IMR-90 (cell line): Measurements from ENCODE around the gene TWIST2. TPM values are rescaled to one million over a fixed set of nuclear protein-coding genes. Genes with fewer than 3 reads are reported as not detected.

Experiments
- ATAC-seq: fragments of 200-7000 bp; cut with Tn5 transposase; 2 replicates; pipeline ENCODE4 v1.9.1; 2020; ENCODE audit warnings: low read depth, mild to moderate bottlenecking, moderate library complexity
- BruUV-seq: library from RNA; stranded (reverse); fragments of 400-500 nt; replicated peaks from 2 replicates; lab custom pipeline; 2021; lab: Mats Ljungman, UMichigan
- CTCF ChIA-PET: fragments of 300-600 bp; formaldehyde crosslinking; extraction: SDS; loops from one replicate; lab custom pipeline; 2021; ENCODE audit warnings: antibody characterized with exemption; lab: Yijun Ruan, JAX
- POLR2A ChIA-PET: fragments of 300-600 bp; sonication (Branson Sonifier 250); formaldehyde crosslinking; loops from one replicate; lab custom pipeline; 2022; ENCODE audit warnings: antibody characterized with exemption; ENCODE audit not compliant: unreplicated experiment; lab: Charles Lee
- DNase-seq: peaks from one replicate; pipeline ENCODE4 v3.0.0; 2013
- H2AFZ ChIP-seq: replicated peaks from 2 replicates; pipeline ENCODE3; 2013; ENCODE audit warnings: low read length, mild to moderate bottlenecking; ENCODE audit not compliant: poor library complexity
- H2AK5ac ChIP-seq: 2 replicates; pipeline ENCODE4 v1.6.1; 2013; ENCODE audit warnings: low read depth, low read length, inconsistent platforms
- H2AK9ac ChIP-seq: replicated peaks from 2 replicates; pipeline ENCODE3; 2013; ENCODE audit warnings: mild to moderate bottlenecking, low read depth, low read length, moderate library complexity; ENCODE audit not compliant: poor library complexity
- H2BK120ac ChIP-seq: 2 replicates; pipeline ENCODE4 v1.6.1; 2013; ENCODE audit warnings: low read depth, low read length, inconsistent platforms
- H2BK15ac ChIP-seq: 3 replicates; pipeline ENCODE4 v1.6.1; 2013; ENCODE audit warnings: low read depth, low read length, inconsistent platforms
- H2BK20ac ChIP-seq: 2 replicates; pipeline ENCODE4 v1.6.1; 2013; ENCODE audit warnings: low read depth, mild to moderate bottlenecking, inconsistent platforms, low read length, moderate library complexity
- H2BK5ac ChIP-seq: 2 replicates; pipeline ENCODE4 v1.6.1; 2013; ENCODE audit warnings: mild to moderate bottlenecking, low read depth, low read length, inconsistent platforms; ENCODE audit not compliant: poor library complexity, severe bottlenecking
- H3K14ac ChIP-seq: replicated peaks from 2 replicates; pipeline ENCODE4 v1.6.1; 2013; ENCODE audit warnings: low read depth, low read length, inconsistent platforms
- H3K18ac ChIP-seq: 2 replicates; pipeline ENCODE4 v1.6.1; 2013; ENCODE audit warnings: low read depth, low read length, control low read depth
- H3K23ac ChIP-seq: 2 replicates; pipeline ENCODE4 v1.6.1; 2013; ENCODE audit warnings: low read depth, low read length, inconsistent platforms
- H3K27ac ChIP-seq: 2 replicates; pipeline ENCODE4 v1.5.1; 2013; ENCODE audit warnings: mild to moderate bottlenecking, control low read depth, low read length; ENCODE audit not compliant: insufficient read depth
- H3K27me3 ChIP-seq: 2 replicates; pipeline ENCODE4 v1.6.1; 2013; ENCODE audit warnings: low read length; ENCODE audit not compliant: control insufficient read depth, insufficient read depth
- H3K36me3 ChIP-seq: 2 replicates; pipeline ENCODE4 v1.6.1; 2013; ENCODE audit warnings: low read length, mixed read lengths; ENCODE audit not compliant: control insufficient read depth, insufficient read depth
- H3K4ac ChIP-seq: 2 replicates; pipeline ENCODE4 v1.6.1; 2013; ENCODE audit warnings: low read depth, low read length, inconsistent platforms
- H3K4me1 ChIP-seq: 2 replicates; pipeline ENCODE4 v1.6.1; 2013; ENCODE audit warnings: low read length, mixed read lengths; ENCODE audit not compliant: control insufficient read depth, insufficient read depth
- H3K4me2 ChIP-seq: 2 replicates; pipeline ENCODE4 v1.6.1; 2013; ENCODE audit warnings: low read depth, mild to moderate bottlenecking, control low read depth, low read length, moderate library complexity
- H3K4me3 ChIP-seq: 2 replicates; pipeline ENCODE4 v1.5.1; 2013; ENCODE audit warnings: low read depth, mild to moderate bottlenecking, control low read depth, low read length, moderate library complexity; ENCODE audit not compliant: insufficient read depth
- H3K56ac ChIP-seq: 2 replicates; pipeline ENCODE4 v1.6.1; 2013; ENCODE audit warnings: low read length, inconsistent platforms; ENCODE audit not compliant: insufficient read depth; ENCODE audit errors: extremely low read depth
- H3K79me1 ChIP-seq, 2 experiments: 2 replicates each; pipeline ENCODE4 v1.6.1; 2013; ENCODE audit warnings: low read length in 2 of 2, inconsistent platforms in 1 of 2, low read depth in 1 of 2
- H3K9ac ChIP-seq: 2 replicates; pipeline ENCODE4 v1.6.1; 2013; ENCODE audit warnings: low read depth, low read length, control low read depth
- H3K9me1 ChIP-seq: 2 replicates; pipeline ENCODE4 v1.6.1; 2013; ENCODE audit warnings: low read length, inconsistent platforms; ENCODE audit not compliant: insufficient read depth
- H3K9me3 ChIP-seq: 2 replicates; pipeline ENCODE4 v1.6.1; 2013; ENCODE audit warnings: low read length; ENCODE audit not compliant: control insufficient read depth, insufficient read depth
- H4K20me1 ChIP-seq: 2 replicates; pipeline ENCODE4 v1.6.1; 2013; ENCODE audit warnings: low read length, inconsistent platforms; ENCODE audit not compliant: insufficient read depth
- H4K5ac ChIP-seq: 2 replicates; pipeline ENCODE4 v1.6.1; 2013; ENCODE audit warnings: mild to moderate bottlenecking, low read depth, low read length, control low read depth
- H4K8ac ChIP-seq, 2 experiments: 2 replicates each; pipeline ENCODE4 v1.6.1; 2013; ENCODE audit warnings: low read depth in 2 of 2, low read length in 2 of 2, control low read depth in 1 of 2, inconsistent platforms in 1 of 2
- H4K91ac ChIP-seq: 2 replicates; pipeline ENCODE4 v1.6.1; 2013; ENCODE audit warnings: low read depth, low read length, inconsistent platforms; ENCODE audit not compliant: insufficient read depth
- CHD1 ChIP-seq: IDR thresholded peaks from 2 replicates; pipeline ENCODE4 v1.6.1; 2012; ENCODE audit warnings: low read depth, low read length, improper control_type of control experiment
- CTCF ChIP-seq: conservative IDR thresholded peaks from 2 replicates; pipeline ENCODE4 v1.5.1; 2012; ENCODE audit warnings: mild to moderate bottlenecking, low read depth, low read length, improper control_type of control experiment
- ELK1 ChIP-seq: fragments of 150-350 bp; IDR thresholded peaks from 2 replicates; pipeline ENCODE4 v1.6.1; 2016; ENCODE audit warnings: low read depth, mild to moderate bottlenecking, low read length, moderate library complexity, borderline replicate concordance
- MXI1 ChIP-seq: IDR thresholded peaks from 2 replicates; pipeline ENCODE4 v1.6.1; 2012; ENCODE audit warnings: low read depth, mild to moderate bottlenecking, low read length, moderate library complexity, borderline replicate concordance
- NFE2L2 ChIP-seq: fragments of 150-350 bp; IDR thresholded peaks from 2 replicates; pipeline ENCODE4 v1.6.1; 2016; ENCODE audit warnings: low read depth, mild to moderate bottlenecking, low read length
- RCOR1 ChIP-seq: IDR thresholded peaks from 2 replicates; pipeline ENCODE4 v1.6.1; 2012; ENCODE audit warnings: mild to moderate bottlenecking, low read length, improper control_type of control experiment; ENCODE audit not compliant: insufficient replicate concordance
- RFX5 ChIP-seq: IDR thresholded peaks from 2 replicates; pipeline ENCODE4 v1.8.0; 2012; ENCODE audit warnings: low read depth, mild to moderate bottlenecking, low read length, moderate library complexity
- USF2 ChIP-seq: fragments of 150-350 bp; IDR thresholded peaks from 2 replicates; pipeline ENCODE4 v1.6.1; 2017; ENCODE audit warnings: mild to moderate bottlenecking, antibody characterized with exemption, low read length, low read depth
- WGBS, 2 experiments: methylation state at CpG; one replicate each; pipeline versions ENCODE4 v1.1.5 to v1.1.7; 2013; ENCODE audit warnings: missing lambda C conversion rate in 2 of 2; ENCODE audit not compliant: insufficient read length in 1 of 2; ENCODE audit errors: extremely low coverage in 2 of 2; 5-methylcytosine and 5-hydroxymethylcytosine counted together
- dilution Hi-C: fragments of 300-500 bp; cut with HindIII; formaldehyde crosslinking; loops from one replicate; pipeline ENCODE4 v1.14.3; 2018; ENCODE audit warnings: low sequenced_read_pairs; ENCODE audit not compliant: unreplicated experiment
- in situ Hi-C: fragments of 300-500 bp; cut with MboI; formaldehyde crosslinking; loops from 3 replicates; pipeline ENCODE4 v1.14.3; 2019; ENCODE audit warnings: low sequenced_read_pairs, inconsistent platforms, mixed read lengths
- intact Hi-C: fragments of 100-400 bp; cut with micrococcal nuclease; formaldehyde crosslinking; loops from 2 replicates; pipeline ENCODE4 v1.10.0; 2022
- polyA plus RNA-seq, 3 experiments: library from polyadenylated mRNA; depleted of rRNA; stranded (reverse); fragments of >200 nt; gene quantifications; 2 replicates each; pipeline ENCODE4 v1.2.3, GENCODE V29; 2012; ENCODE audit warnings: low replicate concordance in 1 of 3
- total RNA-seq: library from RNA; depleted of rRNA; stranded (reverse); fragments of >200 nt; gene quantifications from 2 replicates; pipeline ENCODE4 v1.2.3, GENCODE V29; 2012

Gene TWIST2
- total and polyA plus RNA-seq, 2 of the 4 experiments (the other 2 are of a cell fraction), result 9.3 to 33.6 TPM

- no peak overlapping the region for H2BK120ac ChIP-seq
- ChIA-PET POLR2A (no interaction called here), CTCF (no interaction called here)
- H4K91ac ChIP-seq, result 0 out of 2 replicates have a peak overlapping the region, but pooled peaks have one; percentile 58
- 0 out of 2 replicates have a peak overlapping the region, but pooled peaks have one; percentile 73 for H3K14ac ChIP-seq
- H3K27ac ChIP-seq, result peak overlapping the region; percentile 75; the same call in 1 of the 2 replicates
- 0 out of 2 replicates have a peak overlapping the region, but pooled peaks have one; percentile 14 for H3K4ac ChIP-seq
- intact Hi-C loops (loop anchor here (1.0 kb wide), 1 partner anchor 12 kb away; no protein-coding TSS in a partner anchor), in situ Hi-C loops (no loop called here), dilution Hi-C loops (no loop called here)
- no peak overlapping the region for H3K56ac ChIP-seq
- H3K79me1 ChIP-seq, result peaks cover 34 to 56% of the 10 kb centered on the region in 2 experiments
- H3K4me2 ChIP-seq, result peak overlapping the region; percentile 95
- H4K20me1 ChIP-seq, result peaks cover 10% of the 10 kb centered on the region
- peak; percentile 46 for DNase-seq
- peak overlapping the region; percentile 83 for H3K18ac ChIP-seq
- H2BK5ac ChIP-seq, result peak overlapping the region; percentile 37
- H4K5ac ChIP-seq, result peak overlapping the region; percentile 71
- H3K9ac ChIP-seq, result peak overlapping the region; percentile 27; the same call in 1 of the 2 replicates
- no TSS peak for BruUV-seq
- H2AK5ac ChIP-seq, result peak overlapping the region; percentile 78; the same call in 1 of the 2 replicates
- peaks cover 21% of the 10 kb centered on the region for H3K36me3 ChIP-seq
- H2AFZ ChIP-seq, result no peak overlapping the region
- H3K9me3 ChIP-seq, result no peaks in the 10 kb centered on the region
- no peak for TF ChIP-seq USF2
- no peak for TF ChIP-seq CTCF
- no peak for TF ChIP-seq RCOR1
- TF ChIP-seq NFE2L2, result no peak
- no peak for TF ChIP-seq MXI1
- TF ChIP-seq ELK1, result no peak
- TF ChIP-seq RFX5, result no peak
- no peak for TF ChIP-seq CHD1
- no peak overlapping the region for H2AK9ac ChIP-seq
- ATAC-seq, result no peak
- H2BK20ac ChIP-seq, result 0 out of 2 replicates have a peak overlapping the region, but pooled peaks have one; percentile 21
- peak overlapping the region; percentile 55 for H3K23ac ChIP-seq
- H3K9me1 ChIP-seq, result peaks cover 2% of the 10 kb centered on the region; the same call in 1 of the 2 replicates
- no CpG with 5 or more reads among the region's 9 CpGs for WGBS, 2 experiments
- no peak overlapping the region for H3K4me3 ChIP-seq
- no peak overlapping the region for H2BK15ac ChIP-seq
- peak overlapping the region in 1 of 2 experiments; percentile 49; a peak in 2 of 4 replicates for H4K8ac ChIP-seq
- H3K4me1 ChIP-seq, result peaks cover 16% of the 10 kb centered on the region
- H3K27me3 ChIP-seq, result no peaks in the 10 kb centered on the region
Observed at GRCh38 chr2:238852206-238852869, 4.5 kb downstream of the TWIST2 start.
